HG02973 (cell line): ENCODE data around the gene KLK7.
"Not testable (repeated sequence)": the region's sequence is repeated elsewhere in the genome, so short reads cannot be mapped to it uniquely, and the experiment has no call there.

ENCODE experiments used
- ATAC-seq: cut with Tn5 transposase; IDR thresholded peaks from one replicate; pipeline ENCODE4 v1.9.1; 2021; ENCODE audit warnings: moderate library complexity; ENCODE audit not compliant: unreplicated experiment

KLK7 gene

GRCh38 chr19:50978772-50979390, 4.8 kb downstream of the KLK7 start:
- ATAC-seq, result no peak

- ATAC-seq, result no peak
Measured at GRCh38 chr19:50977626-50978025, 6.1 kb downstream of the KLK7 start.

GRCh38 chr19:50975766-50976165, 8.0 kb downstream of the KLK7 start:
- ATAC-seq, result no peak

GRCh38 chr19:50974702-50975556, 8.8 kb downstream of the KLK7 start:
- ATAC-seq, result no peak

- no peak for ATAC-seq
Measured at GRCh38 chr19:50972795-50973376, 10.8 kb downstream of the KLK7 start.

GRCh38 chr19:50969810-50970209, 13.9 kb downstream of the KLK7 start:
- not testable (repeated sequence) for ATAC-seq

- ATAC-seq, result no peak
Measured at GRCh38 chr19:50969413-50969760, 14.3 kb downstream of the KLK7 start, which contains the start of gene KLK6. Gene KLK6, minus strand, starts transcription at chr19:50969591. Its CDS starts 1,487 bp downstream, at chr19:50968104.

- no peak for ATAC-seq
Measured at GRCh38 chr19:50968716-50969412, 14.9 kb downstream of the KLK7 start.

- ATAC-seq, result no peak
Measured at GRCh38 chr19:50967929-50968715, 15.6 kb downstream of the KLK7 start.

GRCh38 chr19:50964266-50964665, 19.5 kb downstream of the KLK7 start:
- no peak for ATAC-seq

- ATAC-seq, result no peak
Measured at GRCh38 chr19:50963381-50963780, 20.3 kb downstream of the KLK7 start.

- no peak for ATAC-seq
Measured at GRCh38 chr19:50962245-50962644, 21.5 kb downstream of the KLK7 start.

- ATAC-seq, result no peak
Measured at GRCh38 chr19:50959731-50960500, 23.8 kb downstream of the KLK7 start.

GRCh38 chr19:50957587-50957986, 26.1 kb downstream of the KLK7 start:
- ATAC-seq, result no peak

- ATAC-seq, result no peak
Measured at GRCh38 chr19:50952910-50953309, 30.8 kb downstream of the KLK7 start, which contains the start of gene KLK5. Gene KLK5, minus strand, starts transcription at chr19:50953038. Its CDS starts 381 bp downstream, at chr19:50952657.

GRCh38 chr19:50949861-50950260, 33.9 kb downstream of the KLK7 start:
- no peak for ATAC-seq

- ATAC-seq, result no peak
Measured at GRCh38 chr19:50947123-50947522, 36.6 kb downstream of the KLK7 start.

GRCh38 chr19:50944795-50945194, 38.9 kb downstream of the KLK7 start:
- ATAC-seq, result no peak

- no peak for ATAC-seq
Measured at GRCh38 chr19:50943074-50943828, 40.5 kb downstream of the KLK7 start.
